Amniotic stem cell (primary cell): ENCODE measurements around the gene F8.
A peak's percentile ranks its signal among the peaks of the same experiment; 100 is the strongest.

Experiments used
- DNase-seq: peaks from one replicate; lab custom pipeline; 2025; lab: John Stamatoyannopoulos, UW

The F8 gene

DNA sequence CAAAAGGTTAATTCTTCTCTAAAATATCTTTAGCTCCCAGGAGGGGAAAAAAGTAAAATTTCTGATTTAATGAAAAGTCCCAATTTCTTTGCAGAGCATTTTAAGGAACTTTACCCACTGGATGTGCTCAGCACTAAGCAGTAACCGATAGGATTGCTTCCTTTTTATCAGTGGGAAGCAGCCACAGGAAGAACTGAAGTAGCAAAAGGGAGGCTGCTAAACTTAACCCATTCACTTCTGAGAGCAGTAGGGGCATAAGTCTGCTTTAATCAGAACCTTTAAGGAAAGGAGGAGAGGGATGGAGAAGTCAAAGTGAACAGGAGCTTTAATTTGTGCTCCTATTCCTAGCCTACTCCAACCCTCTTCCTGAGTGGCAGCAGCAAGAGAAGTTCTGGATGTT, at the start of gene F8:
Gene F8 (minus strand): TSS at position 139 of the 400 bp plus-strand sequence. CDS start 171 bp downstream, outside the sequence.
- DNase-seq, result no peak

DNA sequence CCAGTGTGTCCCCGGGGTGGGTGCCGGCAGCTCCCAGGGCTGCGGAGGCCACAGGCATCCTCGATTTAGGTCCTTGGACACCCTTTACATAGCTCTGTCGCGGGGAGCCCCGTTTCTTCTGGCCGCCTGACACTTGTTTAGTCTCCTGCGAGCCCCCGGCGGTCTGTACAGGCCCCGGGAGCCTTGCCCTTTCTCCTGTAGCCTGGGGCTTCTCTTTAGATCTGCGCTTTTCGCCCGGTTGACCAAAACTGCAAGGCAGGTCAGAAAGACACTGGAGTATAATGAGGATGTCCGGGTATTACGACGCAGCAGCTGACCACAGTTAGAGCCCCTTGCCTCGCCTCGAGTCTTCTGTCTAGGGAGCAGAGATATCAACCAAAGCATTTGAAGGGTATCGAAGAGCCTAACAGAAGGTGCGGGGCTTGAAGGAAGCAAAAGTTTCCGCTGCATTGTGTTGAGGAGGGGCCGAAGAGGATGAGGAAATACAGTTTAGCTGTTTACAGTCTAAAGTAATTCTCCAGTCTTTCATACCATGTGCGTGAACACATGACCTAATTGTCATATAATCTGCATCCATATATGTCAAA, 49.3 kb upstream of the F8 start:
- DNase-seq, result no peak

DNA sequence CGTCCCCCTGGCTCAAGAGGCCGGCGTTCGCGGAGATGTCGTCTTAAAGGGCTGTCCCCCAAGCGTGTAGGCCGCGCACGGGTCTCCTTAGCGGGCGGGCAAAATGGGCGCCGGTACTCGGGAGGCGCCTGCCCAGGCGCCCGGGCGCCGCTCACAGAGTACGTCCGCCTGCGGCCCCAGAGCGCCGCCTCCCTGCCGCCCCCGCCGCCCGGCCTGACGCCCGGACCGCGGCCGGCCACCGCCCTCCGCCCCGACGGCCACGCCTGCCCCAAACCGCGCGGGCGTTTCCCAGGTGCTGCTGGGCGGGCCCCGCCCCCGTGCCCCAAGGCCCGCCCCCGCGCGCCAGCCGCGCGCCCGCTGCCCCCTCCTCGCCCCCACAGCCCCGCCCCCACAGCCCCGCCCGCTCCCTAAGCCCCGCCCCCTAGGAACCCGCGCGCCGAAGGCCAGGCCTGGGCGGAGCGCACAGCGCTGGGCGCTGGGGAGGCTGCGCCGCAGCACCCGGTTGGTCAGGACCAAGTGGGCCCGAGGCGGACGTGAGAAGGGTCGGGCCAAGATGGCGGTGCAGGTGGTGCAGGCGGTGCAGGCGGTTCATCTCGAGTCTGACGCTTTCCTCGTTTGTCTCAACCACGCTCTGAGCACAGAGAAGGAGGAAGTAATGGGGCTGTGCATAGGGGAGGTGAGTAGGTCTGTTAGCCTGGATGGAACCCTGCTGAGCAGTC, 48.6 kb upstream of the F8 start, which contains the start of the genes BRCC3, CMC4 and MTCP1:
Gene BRCC3 (plus strand): TSS at position 534 of the 719 bp plus-strand sequence. CDS start 20 bp downstream, at position 554.
Gene CMC4 (minus strand): TSS at position 162 of the 719 bp plus-strand sequence. CDS start 7,113 bp downstream, outside the sequence.
Gene MTCP1 (minus strand): TSS at position 162 of the 719 bp plus-strand sequence. CDS start 5,126 bp downstream, outside the sequence.
- DNase-seq, result peak; percentile 21

DNA sequence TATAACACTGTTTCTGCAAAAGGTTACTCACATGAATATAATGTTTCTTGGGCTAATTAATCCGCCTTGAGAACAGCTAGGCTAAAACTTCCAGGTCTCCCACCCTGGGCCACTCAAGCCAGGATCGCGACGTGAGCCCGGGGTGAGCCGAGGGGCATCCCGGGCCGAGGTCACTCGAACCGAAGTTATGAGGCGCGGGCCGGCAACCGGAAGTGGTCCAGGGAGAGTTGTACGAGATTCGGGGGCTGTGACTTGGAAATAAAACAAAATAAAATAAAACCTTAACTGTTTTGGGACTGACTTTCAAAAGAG, 48.1 kb upstream of the F8 start:
- no peak for DNase-seq

DNA sequence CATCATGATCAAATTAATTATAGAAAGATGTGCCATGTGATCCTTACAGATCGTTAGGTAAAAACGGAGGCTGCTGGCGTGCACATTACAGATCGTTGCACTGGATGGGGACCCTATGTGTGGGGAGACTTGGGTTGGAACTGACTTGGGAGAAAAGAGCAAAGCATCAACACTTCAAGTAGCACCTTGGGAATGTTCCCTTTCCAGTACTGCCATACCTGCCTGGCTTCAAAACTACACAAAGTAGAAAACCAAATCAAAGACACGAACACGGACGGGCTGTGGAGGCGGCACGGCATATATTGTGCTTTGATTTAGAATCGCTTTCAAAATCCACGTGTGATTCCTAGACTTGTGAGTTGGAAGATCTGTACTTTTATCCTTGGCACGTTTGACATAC, 47.5 kb upstream of the F8 start:
- no peak for DNase-seq

DNA sequence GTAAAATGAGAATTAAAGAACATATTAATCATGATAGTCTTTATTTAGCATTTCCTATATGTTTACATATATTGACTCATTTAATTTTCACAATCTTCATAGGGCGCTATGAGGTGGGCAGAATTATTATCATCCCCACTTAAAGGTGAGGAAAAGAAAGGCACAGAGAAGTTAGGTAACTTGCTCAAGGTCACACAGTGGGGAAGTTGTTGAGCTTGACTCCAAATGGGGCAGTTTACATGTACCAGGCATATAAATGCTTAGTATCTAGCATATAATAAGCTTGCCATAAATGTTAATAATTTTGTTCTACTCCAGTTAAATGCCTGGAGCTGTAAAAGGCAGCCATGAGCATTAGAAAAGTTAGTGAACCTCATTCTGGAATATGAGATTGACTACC, 46.9 kb upstream of the F8 start:
- no peak for DNase-seq

DNA sequence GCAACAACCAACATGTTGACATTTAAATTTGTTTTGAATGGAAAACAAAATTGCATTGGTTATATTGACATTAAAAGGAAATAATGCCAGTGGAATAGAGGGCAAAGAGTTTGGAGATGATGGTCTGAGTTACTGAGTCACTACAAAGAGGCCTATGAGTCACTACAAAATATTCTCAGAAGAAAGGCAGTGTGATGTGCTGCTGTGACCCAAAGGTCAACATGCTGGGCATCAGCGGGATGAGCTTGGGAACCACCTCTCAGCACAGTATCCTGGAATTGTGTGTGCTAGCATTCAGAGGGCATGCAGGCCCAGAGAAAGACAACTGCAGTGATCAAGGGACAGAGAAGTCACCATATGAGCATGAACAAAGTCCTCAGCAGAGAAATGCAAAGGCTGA, 45.6 kb upstream of the F8 start:
- no peak for DNase-seq

DNA sequence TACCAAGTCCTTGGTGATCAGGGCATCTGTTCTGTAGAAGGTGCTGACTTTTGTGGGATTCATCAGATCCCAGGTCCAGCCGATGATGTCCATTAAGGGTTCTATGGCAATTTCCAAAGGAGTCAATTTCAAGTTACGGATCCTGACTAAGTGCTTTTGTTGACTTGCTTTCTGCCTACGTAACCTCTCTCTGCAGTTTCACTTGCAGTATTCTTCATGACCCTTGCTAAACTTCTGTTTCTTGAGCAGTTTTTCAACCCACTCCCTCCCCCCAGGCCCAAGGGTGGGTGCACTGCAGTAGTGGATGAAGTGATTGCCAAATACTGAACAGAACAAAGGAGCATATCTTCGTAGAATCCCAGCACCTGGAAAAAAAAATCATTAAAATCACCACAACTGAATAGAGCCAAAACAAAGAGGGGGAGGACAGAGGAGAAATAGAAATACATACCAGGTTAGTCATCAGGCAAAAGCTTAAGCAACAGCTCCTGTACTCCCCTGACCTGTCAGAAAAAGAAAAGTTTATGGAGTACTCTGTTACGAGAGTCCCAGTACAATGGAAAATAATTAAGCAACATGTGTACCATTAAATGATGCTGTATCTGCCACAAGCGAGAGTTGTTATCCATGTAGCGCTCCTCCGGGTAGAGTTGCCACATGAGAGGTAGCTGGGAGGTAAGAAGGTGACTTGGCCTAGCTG, 42.7 kb upstream of the F8 start:
- no peak for DNase-seq

DNA sequence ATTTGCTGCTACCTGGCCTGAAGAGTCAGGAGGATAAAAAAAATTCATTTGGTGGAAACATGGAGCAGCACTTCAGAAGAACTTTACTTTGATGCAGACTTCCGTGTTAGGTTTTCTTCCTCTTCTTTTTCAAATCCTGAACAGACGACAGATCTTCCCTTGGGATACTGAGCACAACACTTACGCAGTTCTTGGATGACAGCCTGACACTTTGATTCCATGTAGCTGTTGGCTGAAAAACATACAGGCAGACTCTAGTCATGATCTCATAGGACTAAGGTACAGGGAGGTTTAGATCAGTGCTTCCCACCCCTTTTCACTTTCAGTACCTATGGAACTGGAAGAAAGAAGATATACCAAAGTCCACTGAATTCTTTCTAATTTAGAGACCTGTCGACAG, 39.2 kb upstream of the F8 start:
- no peak for DNase-seq

DNA sequence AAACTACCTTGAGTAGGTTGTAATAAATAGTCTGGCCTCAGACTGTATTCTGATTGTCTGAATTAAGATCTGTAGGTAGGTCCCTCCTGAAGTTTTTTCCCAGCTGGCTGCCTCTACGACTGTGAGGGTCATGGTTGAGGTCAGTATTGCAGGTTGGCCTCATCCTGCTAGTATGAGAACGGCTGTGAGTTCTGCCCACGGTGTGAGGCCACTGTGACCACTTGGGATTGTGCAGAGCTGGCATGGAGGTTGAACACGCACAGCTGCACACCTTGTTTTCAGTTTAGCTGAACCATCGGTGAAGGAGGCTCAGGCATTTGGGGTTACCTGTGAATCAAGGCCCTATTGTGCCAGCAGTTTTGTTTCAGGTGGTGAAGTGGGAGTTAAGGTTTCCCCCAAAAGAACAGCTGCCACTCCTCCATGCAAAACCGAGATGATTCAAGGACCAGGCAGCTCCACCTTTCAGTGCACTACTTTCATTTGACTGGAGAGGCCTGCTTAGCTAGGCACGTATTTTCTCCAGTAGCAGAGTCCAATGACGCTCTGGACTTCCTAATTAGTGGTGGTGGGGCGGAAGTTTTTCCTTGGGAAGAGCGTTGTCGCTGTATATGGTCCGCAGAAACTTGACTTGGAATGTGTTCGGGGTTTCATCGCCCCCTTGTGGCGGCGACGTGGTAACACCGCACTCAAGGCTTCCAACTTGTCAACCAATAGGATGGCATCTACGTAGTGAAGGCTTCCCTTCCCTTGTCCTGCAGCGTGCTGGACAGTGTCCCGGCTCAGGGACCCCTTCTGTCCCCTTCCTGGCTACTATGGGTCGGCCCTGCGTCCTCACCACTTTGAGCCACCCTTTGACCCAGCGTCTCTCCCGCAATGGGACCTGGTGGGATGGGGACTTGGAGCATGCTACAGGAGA, 34.6 kb upstream of the F8 start:
- peak; percentile 6 for DNase-seq

DNA sequence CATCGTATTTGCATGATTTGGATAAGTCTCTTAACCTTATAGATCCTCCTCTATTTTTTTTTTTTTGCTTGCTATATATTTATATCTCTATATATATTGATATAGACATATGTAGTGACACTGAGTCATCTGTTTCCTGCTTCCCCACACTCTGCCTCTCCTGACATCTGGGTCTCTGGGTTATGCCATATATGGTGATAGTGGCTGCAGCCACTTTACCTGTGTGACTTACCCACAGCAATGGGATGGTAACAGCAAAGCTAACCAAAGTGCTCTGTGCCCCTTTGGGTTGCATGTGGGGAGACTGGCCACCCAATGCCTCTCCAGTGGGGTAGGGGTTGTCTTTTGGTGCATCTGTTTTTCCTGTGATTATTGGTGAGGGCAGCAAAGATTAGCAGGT, 33.9 kb upstream of the F8 start:
- no peak for DNase-seq

DNA sequence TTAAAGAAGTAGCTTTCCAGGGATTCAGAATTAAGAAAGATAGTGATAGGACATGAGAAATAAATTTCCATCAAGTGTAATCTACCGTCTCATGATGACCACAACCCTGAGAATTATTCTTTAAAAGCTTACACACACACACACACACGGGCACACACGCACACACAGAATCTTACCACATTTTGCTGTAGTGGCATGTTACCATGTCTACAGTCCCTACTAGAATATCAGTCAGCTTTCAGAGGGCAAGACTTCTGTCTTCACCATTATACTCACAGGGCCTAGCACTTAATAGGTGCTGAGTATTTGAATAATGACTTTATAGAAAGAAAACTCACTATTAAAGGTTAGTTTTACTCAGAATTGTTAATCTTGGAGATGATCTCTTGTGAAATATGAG, 33.0 kb upstream of the F8 start:
- DNase-seq, result no peak

DNA sequence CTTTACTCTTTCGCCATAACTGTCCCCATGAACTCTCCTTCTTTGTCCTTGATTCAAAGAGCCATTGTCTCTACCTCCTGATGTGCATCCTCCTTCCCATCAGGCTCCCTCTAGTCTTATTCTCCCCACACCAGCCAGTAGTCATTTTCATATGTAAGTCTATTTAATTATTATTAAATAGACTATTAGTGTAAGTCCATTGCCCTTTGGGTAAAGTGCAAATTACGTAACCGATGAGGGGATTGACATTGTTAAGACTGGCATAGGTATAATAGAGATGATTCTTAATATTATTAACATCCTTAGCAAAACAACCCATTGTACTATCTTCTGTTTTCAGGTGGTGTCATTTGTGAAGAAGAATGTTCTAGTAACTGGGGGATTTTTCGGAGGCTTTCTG, 31.7 kb upstream of the F8 start:
- no peak for DNase-seq

DNA sequence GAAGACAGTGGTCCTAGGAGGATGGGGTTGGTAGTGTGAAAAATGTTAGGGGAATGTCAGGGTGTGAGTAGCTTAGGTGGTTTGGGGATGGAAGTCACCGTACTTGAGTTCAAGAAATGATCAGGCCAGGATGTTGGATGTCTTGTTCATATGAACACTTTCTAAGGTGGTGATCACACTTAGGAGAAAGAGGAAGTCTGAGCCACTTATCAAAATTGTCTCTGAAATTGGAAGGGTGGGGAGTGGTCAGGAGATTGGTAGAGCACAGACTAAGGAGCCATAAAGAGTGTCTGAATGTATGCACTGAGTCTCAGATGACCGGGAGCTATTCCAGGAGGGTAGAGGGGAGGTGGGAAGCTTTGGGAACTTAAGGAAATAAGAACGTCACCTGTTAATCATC, 31.1 kb upstream of the F8 start:
- DNase-seq, result no peak

DNA sequence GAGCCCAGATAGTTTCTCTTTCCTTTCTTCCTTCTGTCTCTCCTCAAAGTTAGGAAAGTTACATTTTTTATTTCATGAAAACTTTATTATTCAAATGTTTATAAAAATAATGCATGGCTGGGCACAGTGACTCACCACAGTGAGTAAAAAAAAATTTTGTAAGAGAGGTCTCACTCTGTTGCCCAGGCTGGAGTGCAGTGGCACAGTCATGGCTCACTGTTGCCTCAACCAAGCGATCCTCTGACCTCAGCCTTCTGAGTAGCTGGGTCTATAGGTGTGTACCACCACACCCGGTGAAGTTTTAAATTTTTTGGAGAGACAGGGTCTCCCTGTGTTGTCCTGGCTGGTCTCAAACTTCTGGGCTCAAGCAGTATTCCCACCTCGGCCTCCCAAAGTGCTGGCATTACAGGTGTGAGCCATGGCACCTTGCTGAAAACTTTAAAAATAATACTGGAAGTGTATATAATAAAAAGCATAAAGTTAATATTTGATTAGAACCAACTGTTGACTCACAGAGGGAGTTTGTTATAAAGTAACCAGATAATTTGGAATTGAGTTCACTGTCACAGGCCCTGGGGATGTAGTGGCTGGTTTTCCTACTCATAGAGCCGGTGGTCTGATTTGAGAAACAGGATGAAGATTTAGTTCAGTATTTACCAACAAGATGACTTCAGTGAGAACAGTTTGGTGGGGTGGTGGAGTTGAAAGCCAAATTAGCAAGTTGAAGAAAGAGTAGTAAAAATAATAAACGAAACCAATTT, 30.4 kb upstream of the F8 start:
- DNase-seq, result no peak

DNA sequence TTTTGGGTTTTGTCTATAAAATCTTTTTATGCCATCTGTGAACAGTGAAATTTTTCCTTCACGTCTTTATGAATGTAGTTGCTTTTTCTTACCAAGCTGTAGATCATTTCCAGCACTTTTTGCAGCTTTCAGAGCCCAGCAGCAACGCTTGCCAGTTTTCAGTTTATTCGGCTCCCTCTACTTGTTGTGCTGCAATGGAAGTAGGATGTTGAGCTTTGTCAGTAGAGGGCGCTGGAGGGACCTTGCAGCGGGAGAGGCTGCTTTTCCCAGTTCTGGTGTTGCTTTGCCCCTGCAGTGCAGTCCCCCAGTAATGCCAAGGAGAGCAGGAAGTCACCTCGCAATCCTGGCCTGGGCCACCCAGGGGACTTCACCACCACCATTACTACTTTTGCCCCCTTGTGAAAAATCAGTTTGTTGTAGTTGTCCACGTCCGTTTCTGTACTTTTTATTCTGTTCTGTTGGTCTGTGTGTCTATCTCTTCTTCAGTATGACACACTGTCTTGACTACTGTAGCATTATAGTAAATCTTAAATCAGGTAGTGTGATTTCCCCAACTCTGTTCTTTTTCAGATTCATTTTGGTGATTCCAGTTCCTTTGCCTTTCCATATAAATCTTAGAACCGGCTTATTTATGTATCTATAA, 26.6 kb upstream of the F8 start:
- peak; percentile 1 for DNase-seq

DNA sequence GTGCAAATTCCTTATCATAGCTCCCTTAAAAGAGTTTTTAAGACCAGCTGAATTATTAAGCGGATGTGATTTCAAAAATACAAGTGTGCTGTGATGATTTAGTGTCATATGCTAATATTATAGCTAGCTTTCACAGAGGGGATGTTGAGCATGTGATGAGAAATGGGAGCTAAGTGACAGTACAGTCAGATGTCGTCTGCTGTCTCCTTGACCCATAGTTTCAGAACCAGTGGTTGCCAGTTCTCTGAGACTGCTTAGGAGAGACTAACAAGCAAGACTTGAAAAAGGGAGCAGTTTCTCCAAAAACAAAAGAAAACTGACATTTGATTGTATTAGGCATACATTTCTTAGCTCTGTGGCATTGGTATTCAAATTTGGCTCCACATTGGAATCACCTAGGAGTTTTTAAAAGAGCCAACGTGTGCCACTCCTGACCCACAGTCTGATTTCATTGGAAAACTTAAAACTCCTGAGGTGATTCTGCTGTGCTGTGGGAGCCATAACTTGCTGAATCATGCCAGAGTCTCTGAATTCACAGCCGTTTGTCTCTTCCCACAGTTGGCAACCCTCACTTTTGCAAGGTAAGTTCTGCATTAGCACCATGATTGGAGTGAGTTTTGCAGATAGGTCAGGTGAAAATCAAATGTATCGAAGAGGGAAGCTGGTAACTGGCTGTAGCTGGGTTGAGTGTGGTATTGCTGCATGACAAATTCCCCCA, 24.4 kb upstream of the F8 start:
- no peak for DNase-seq

DNA sequence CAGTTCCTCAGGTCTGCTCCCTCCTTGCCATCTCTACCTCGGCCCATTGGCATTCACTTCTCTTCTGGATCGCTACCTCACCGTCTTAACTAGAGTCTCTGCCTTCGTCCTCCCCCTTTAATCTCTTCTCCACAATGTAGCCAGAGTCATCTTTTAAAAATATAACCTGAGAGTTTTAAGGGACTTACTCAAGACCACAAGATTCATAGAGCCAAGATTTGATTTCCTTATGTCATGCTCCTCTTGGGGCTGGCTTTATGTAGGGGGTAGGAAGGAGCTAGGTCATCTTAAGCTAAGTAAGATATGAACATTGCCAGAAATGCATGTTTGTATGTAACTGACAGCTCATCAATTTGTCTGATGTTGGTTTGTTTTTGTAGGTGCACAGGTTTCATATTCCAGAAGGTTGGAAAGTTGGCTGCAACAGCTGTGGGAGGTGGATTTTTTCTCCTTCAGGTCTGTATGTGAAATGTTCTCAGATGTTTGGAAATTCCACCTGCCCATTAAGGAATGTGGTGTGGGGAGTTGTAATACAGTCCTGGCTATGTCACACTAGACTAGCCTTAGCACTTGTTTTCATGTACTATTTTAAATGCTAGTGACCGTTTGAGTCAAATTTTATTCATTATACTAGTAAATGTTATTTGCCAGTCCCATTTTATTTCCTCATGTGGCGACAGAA, 23.7 kb upstream of the F8 start:
- DNase-seq, result no peak

DNA sequence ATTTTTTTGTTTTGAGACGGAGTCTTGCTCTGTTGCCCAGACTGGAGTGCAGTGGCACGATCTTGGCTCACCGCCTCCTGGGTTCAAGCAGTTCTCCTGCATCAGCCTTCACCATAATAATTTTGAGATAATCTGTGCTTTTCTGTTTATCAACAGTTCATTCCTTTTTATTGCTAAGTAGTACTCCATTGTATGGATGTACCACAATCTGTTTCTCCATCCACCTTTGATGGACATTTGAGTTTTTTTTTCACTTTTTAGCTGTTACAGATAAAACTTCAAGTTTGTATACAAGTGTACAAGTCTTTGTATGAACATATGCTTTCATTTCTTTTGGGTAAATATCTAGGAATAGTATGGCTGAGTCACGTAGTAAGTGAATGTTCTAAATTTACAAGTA, 13.2 kb upstream of the F8 start:
- DNase-seq, result no peak

DNA sequence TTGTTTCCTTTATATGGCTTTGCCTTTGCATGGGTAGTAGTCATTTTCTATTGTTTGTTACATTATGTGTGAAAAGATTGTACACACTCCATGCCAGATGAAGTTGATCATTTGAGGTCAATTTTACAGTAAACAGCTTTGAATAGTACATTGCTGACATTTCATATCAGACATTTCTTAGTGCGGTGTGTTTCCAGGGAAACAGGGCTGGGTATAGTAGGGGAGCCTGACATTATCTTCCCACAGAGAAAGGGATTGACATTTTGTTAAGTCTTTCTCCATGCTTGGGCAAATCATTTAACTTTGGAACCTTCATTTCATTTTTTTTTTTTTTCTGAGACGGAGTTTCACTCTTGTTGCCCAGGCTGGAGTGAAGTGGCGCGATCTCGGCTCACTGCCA, 9.1 kb upstream of the F8 start:
- no peak for DNase-seq
